PC-3 (cell line): ENCODE results near the gene LGR4. TPM values are rescaled to one million over a fixed set of nuclear protein-coding genes. Genes with fewer than 3 reads are reported as not detected.

Source experiments
- ATAC-seq: fragments of 200-7000 bp; cut with Tn5 transposase; 2 replicates; pipeline ENCODE4 v1.9.1; 2020; ENCODE audit warnings: mild to moderate bottlenecking, moderate library complexity
- BruUV-seq: library from RNA; stranded (reverse); fragments of 400-500 nt; replicated peaks from 2 replicates; lab custom pipeline; 2021; lab: Mats Ljungman, UMichigan
- CTCF ChIA-PET: fragments of 300-600 bp; sonication (Branson Sonifier 250); formaldehyde crosslinking; loops from one replicate; lab custom pipeline; 2022; ENCODE audit warnings: antibody characterized with exemption; lab: Charles Lee
- POLR2A ChIA-PET: fragments of 300-600 bp; sonication (Branson Sonifier 250); formaldehyde crosslinking; loops from one replicate; lab custom pipeline; 2022; ENCODE audit warnings: antibody characterized with exemption; ENCODE audit not compliant: unreplicated experiment; lab: Charles Lee
- DNase-seq: peaks from one replicate; pipeline ENCODE4 v3.0.0-alpha.2; 2015
- H2AFZ ChIP-seq: fragments of 300-600 bp; sonication (generic); 2 replicates; pipeline ENCODE4 v1.6.0; 2016; ENCODE audit warnings: antibody characterized with exemption, low read length
- H3F3A ChIP-seq: fragments of 300-600 bp; sonication (generic); one replicate; pipeline ENCODE4 v1.6.0; 2017; ENCODE audit warnings: antibody characterized with exemption, low read length, control low read depth, mild to moderate bottlenecking; ENCODE audit not compliant: unreplicated experiment
- H3K27ac ChIP-seq: fragments of 300-600 bp; sonication (generic); 2 replicates; pipeline ENCODE4 v1.5.1; 2016; ENCODE audit warnings: mild to moderate bottlenecking, low read length
- H3K27me3 ChIP-seq: fragments of 300-600 bp; sonication (generic); 2 replicates; pipeline ENCODE4 v1.6.1; 2016; ENCODE audit warnings: low read length, mixed read lengths
- H3K36me3 ChIP-seq: fragments of 300-600 bp; sonication (generic); 2 replicates; pipeline ENCODE4 v1.6.1; 2016; ENCODE audit warnings: low read depth, mixed run types, low read length, mixed read lengths
- H3K4me1 ChIP-seq: fragments of 300-600 bp; sonication (generic); 2 replicates; pipeline ENCODE4 v1.5.1; 2016; ENCODE audit warnings: low read length; ENCODE audit not compliant: insufficient read depth
- H3K4me2 ChIP-seq: fragments of 300-600 bp; sonication (generic); 2 replicates; pipeline ENCODE4 v1.6.0; 2016; ENCODE audit warnings: low read length
- H3K4me3 ChIP-seq: fragments of 300-600 bp; sonication (generic); 2 replicates; pipeline ENCODE4 v1.5.1; 2016; ENCODE audit warnings: mild to moderate bottlenecking, low read length, mixed read lengths
- H3K79me2 ChIP-seq: fragments of 300-600 bp; sonication (generic); 2 replicates; pipeline ENCODE4 v1.6.1; 2017; ENCODE audit warnings: low read length, mixed read lengths
- H3K9ac ChIP-seq: fragments of 300-600 bp; sonication (generic); 2 replicates; pipeline ENCODE4 v1.6.0; 2016; ENCODE audit warnings: mild to moderate bottlenecking, low read length
- H3K9me2 ChIP-seq: fragments of 300-600 bp; sonication (generic); replicated peaks from 2 replicates; pipeline ENCODE4 v1.6.1; 2016; ENCODE audit warnings: mixed run types, low read length, mixed read lengths
- H3K9me3 ChIP-seq: fragments of 300-600 bp; sonication (generic); 2 replicates; pipeline ENCODE4 v1.6.1; 2016; ENCODE audit warnings: low read length, mixed read lengths
- H4K20me1 ChIP-seq: fragments of 300-600 bp; sonication (generic); 2 replicates; pipeline ENCODE4 v1.6.1; 2016; ENCODE audit warnings: low read length, mixed read lengths
- EZH2 ChIP-seq: fragments of 300-600 bp; sonication (generic); IDR thresholded peaks from one replicate; pipeline ENCODE4 v1.6.1; 2017; ENCODE audit warnings: antibody characterized with exemption, mild to moderate bottlenecking, low read length; ENCODE audit not compliant: unreplicated experiment
- EZH2phosphoT487 ChIP-seq: fragments of 300-600 bp; sonication (generic); IDR thresholded peaks from 2 replicates; pipeline ENCODE4 v1.6.1; 2018; ENCODE audit warnings: mild to moderate bottlenecking, antibody characterized with exemption, low read length, borderline replicate concordance
- intact Hi-C: fragments of 100-400 bp; cut with micrococcal nuclease; formaldehyde crosslinking; loops from 2 replicates; pipeline ENCODE4 v1.9.0; 2023
- total RNA-seq: library from RNA; depleted of rRNA; stranded (reverse); fragments of >200 nt; gene quantifications from 2 replicates; pipeline ENCODE4 v1.2.3, GENCODE V29; 2014
- TF ChIP-seq, protein P1 (sequence below): fragments of 300-600 bp; sonication (generic); conservative IDR thresholded peaks from 2 replicates; pipeline ENCODE4 v1.5.1; 2017; ENCODE audit warnings: antibody characterized with exemption, low read depth, mild to moderate bottlenecking, low read length

Gene LGR4
- total RNA-seq, 1 experiment from 2014 or later, result 13.5 TPM

DNA sequence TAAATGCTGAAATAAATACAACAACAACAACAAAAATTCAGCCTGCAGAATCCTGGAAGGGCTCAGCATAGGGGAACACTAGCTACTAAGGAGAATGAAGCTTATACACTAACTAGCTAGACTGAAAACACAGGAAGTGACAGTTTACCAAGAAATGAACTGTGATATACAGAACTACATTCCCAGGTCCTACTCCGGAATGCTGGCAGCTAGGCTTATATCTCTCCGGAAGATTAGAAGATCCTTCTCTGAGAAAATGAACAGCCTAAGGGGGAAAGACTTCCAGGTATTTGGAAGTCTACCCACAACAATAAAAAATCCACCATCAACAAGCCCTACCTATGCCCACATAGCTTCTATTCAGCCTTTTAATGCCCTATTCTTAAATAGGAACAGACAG is 140.6 kb downstream of the LGR4 start:
- Histone ChIP-seq H4K20me1 (no peaks in the 10 kb centered on the region), H3F3A (no peaks in the 10 kb centered on the region), H2AFZ (no peak overlapping the region), H3K36me3 (no peaks in the 10 kb centered on the region), H3K4me3 (no peak overlapping the region), H3K27me3 (no peaks in the 10 kb centered on the region), H3K4me2 (no peak overlapping the region), H3K4me1 (no peaks in the 10 kb centered on the region), H3K9ac (no peak overlapping the region), H3K9me3 (no peaks in the 10 kb centered on the region), H3K27ac (no peak overlapping the region), H3K9me2 (no peaks in the 10 kb centered on the region), H3K79me2 (no peaks in the 10 kb centered on the region)
- peak; percentile 46; the same call in 1 of the 2 replicates for ATAC-seq
- no peak for TF ChIP-seq EZH2phosphoT487
- TF ChIP-seq, protein P1, sequence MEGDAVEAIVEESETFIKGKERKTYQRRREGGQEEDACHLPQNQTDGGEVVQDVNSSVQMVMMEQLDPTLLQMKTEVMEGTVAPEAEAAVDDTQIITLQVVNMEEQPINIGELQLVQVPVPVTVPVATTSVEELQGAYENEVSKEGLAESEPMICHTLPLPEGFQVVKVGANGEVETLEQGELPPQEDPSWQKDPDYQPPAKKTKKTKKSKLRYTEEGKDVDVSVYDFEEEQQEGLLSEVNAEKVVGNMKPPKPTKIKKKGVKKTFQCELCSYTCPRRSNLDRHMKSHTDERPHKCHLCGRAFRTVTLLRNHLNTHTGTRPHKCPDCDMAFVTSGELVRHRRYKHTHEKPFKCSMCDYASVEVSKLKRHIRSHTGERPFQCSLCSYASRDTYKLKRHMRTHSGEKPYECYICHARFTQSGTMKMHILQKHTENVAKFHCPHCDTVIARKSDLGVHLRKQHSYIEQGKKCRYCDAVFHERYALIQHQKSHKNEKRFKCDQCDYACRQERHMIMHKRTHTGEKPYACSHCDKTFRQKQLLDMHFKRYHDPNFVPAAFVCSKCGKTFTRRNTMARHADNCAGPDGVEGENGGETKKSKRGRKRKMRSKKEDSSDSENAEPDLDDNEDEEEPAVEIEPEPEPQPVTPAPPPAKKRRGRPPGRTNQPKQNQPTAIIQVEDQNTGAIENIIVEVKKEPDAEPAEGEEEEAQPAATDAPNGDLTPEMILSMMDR, result no peak
- TF ChIP-seq EZH2, result no peak
- DNase-seq, result no peak
- BruUV-seq, result no TSS peak
- intact Hi-C loops, result no loop called here
- ChIA-PET POLR2A (no interaction called here), CTCF (no interaction called here)

- POLR2A ChIA-PET, result no interaction called here
These were observed 141.8 kb downstream of the LGR4 start for GRCh38 chr11:27330633-27331270.

More at GRCh38 chr11:27330633-27331270, 141.8 kb downstream of the LGR4 start:
- H3K4me1 ChIP-seq, result no peaks in the 10 kb centered on the region
- no peaks in the 10 kb centered on the region for H3F3A ChIP-seq
- no peaks in the 10 kb centered on the region for H3K9me3 ChIP-seq
- H3K9me2 ChIP-seq, result no peaks in the 10 kb centered on the region
- H3K79me2 ChIP-seq, result no peaks in the 10 kb centered on the region
- H3K27ac ChIP-seq, result no peak overlapping the region
- intact Hi-C loops, result no loop called here
- no peak overlapping the region for H2AFZ ChIP-seq
- no peaks in the 10 kb centered on the region for H4K20me1 ChIP-seq
- CTCF ChIA-PET, result no interaction called here
- no peak overlapping the region for H3K4me3 ChIP-seq
- ATAC-seq (no peak), DNase-seq (no peak)
- no peaks in the 10 kb centered on the region for H3K36me3 ChIP-seq
- no TSS peak for BruUV-seq
- no peak overlapping the region for H3K4me2 ChIP-seq
- TF ChIP-seq, protein P1, result no peak
- TF ChIP-seq EZH2 (no peak), EZH2phosphoT487 (no peak)
- H3K9ac ChIP-seq, result no peak overlapping the region
- H3K27me3 ChIP-seq, result no peaks in the 10 kb centered on the region
